Activated T-cell treated with anti-CD3 and anti-CD28 coated beads for 48 hours (primary cell): ENCODE measurements around the gene DIP2C.

Experiments
- DNase-seq: peaks from one replicate; pipeline ENCODE4 v3.0.0-alpha.2; 2020; ENCODE audit warnings: low read depth

DIP2C gene

DNA sequence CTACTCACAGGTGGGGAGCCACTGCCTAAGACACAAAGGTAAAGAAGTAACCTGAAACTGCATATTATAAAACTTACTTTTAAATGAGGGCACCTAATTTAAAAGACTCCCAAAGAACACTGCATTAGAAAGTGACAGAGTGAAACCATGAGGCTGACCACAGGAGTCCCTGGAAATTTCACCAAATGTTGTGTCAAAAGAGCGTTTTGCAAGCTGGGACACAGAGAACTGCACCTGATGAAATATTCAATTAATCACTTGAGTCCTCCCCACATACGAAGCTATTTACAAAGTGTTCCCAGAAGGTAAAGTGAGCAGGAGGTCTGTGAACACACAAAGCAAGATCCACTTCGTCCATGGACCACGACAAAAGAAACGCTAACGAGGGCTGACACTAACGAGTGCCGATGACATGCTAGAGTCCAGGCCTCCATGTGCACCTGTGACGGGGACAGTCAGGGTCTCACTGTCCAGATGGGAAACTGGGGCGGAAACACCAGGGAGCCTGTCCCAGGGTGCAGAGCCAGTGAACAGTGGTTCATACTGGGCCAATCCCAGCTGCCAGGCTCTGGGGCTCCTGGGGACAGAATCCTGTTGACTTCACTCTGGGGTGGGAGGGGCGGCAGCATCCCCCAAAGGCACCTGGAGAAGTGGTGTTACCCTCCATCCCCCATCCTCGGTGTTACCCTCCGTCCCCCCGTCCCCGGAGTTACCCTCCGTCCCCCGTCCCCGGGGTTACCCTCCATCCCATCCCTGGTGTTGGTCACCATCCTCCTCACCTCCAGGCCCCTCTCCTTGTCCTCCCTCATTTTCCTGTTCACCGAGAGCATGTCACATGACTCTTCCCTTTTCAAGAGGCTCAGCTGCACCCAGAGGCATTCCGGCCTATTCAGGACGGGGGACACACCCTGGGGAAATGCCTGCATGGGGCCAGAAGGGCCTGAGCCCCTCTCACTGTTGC, 63.4 kb downstream of the DIP2C start:
- no peak for DNase-seq

DNA sequence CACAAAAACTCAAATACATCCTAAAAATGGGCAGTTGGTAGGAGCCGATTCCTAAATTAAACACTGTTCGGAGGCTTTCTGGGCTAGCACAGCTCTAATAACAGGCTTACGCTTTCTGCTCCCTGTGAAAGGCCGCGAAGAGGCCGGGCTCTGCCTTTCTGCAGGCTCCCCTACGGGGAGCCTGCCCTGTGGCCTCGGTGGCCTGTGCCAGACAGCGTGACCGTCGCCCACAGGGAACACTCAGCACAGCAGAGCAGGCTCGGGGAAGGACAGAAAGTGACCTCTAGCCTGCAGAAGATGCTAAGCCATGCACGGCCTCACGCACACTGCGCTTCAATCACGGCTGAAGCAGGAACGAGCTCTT, 64.2 kb downstream of the DIP2C start:
- DNase-seq = no peak

DNA sequence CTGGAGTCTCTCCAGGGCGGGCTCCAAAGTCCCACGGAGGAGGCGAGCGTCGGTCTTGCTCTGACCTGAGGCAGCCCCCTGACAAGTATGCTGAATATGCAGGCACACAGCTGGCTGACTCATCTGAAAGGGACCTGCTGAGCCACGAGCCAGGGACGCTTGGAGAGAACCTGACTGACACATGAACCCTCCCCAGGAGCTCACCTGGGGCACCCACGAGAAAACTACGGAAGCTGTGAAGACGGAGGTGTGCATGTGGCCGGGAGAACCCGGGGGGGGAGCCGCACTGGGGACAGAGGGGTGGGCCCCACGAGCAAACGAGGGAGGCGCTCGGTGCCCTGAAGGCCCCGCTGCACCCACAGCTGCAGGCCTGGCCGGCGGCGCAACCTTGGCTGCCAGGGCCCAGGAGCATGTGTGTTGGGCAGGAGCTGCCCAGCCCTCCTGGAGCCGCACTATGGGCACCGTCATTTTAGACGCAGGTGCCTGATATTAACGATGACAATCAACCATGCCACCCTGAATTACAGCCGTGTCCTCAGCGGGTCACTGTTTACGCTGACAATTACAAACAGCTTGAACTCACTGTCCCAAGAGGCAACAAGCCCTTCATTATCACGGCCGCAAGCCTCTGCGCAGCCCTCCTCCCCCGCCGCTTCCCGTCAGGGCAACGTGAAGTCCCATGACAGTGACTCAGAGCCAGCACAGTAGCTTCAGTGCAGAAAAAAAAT, 64.7 kb downstream of the DIP2C start:
- DNase-seq = no peak

DNA sequence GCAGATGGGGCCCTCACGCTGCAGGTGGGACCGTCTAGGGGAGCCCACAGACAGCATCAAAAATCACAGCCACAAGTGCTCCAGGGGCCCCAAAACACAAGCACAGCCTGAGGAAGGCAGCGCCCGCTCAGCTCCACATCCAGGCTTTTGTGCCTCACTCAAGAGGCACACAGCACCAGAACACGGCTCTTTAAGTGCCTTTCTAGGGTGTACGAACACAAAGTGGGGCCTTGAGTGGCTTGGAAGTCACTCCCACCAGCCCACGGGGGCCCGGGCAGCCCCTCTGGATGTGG, 65.2 kb downstream of the DIP2C start:
- DNase-seq = no peak

DNA sequence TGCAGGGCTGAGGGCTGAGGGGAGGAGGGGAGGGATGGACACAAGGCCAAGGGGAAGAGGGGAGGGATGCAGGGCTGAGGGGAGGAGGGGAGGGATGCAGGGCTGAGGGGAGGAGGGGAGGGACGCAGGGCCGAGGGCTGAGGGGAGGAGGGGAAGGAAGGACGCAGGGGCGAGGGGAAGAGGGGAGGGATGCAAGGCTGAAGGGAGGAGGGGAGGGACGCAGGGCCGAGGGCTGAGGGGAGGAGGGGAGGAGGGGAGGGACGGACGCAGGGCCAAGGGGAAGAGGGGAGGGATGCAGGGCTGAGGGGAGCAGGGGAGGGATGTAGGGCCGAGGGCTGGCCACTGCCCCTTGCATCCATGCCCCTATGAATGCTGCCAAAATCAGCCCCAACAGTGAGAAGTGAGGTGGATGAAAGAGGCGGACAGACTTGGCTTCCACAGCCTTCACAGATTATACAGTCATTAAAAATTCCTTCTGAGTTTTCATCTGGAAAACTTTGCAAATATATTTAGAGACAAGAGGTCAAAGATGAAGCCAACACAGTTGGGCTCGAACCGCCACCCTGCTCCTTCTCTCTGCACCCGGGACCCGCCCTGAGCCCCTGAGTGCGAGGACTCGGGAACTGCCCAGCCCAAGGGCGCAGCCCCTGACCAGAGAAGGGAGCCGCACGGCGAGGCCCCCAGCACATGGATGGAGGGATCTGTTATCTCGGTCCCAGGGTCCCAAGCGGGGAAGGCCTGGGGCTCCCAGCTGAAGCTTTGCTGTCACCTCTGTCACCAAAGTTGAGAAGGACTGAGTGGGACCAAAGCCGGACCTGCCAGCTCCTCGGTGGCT, 65.8 kb downstream of the DIP2C start:
- DNase-seq = no peak

DNA sequence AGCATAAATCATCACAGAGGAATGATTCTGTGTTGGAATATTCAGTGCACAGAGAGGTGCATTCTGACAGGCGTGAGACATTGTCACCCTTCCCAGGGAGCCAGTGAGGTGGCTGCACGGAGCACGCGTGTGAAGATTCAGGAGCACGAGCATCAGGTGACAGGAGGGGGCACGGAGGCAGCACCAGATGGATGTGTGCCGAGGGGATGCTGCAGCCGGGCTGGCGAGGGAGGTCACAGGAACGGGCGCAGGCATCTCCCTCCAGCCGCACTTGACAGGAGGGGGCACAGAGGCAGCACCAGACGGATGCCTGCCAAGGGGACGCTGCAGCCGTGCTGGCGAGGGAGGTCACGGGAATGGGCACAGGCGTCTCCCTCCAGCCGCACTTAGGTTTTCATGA, 66.5 kb downstream of the DIP2C start:
- DNase-seq = no peak

DNA sequence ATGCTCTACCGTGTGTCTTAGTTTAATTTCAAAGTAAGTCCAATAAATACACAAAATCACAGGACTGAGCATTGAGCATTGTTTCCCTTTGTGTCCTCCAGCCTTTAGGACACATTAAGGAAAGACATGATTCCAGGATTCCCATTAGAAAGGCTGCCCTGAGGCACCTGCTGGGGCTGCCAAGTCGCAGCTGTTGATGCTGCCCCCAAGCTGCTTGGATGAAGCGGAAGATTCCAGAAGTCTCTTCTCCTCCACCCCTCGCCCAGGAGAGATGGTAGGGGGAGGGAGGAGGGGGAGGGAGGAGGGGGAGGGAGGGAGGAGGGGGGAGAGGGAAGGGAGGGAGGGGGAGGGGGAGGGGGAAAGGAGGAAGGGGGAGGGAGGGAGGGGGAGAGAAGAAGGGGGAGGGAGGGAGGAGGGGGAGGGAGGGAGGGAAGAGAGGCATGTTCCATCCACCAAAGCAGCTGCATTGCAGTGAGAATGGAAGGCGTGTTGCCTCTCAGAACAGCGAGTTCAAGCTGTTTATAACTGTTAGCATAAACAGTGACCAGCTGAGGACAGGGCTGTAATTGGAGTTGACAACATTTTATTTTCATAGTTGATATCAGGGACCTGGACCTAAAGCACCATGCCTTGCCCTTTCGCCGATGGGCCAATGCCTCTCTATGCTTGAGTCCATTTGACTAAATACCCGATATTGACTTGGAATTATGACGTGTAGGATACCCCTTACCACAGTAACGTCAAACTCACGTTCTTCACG, 67.3 kb downstream of the DIP2C start:
- no peak for DNase-seq

DNA sequence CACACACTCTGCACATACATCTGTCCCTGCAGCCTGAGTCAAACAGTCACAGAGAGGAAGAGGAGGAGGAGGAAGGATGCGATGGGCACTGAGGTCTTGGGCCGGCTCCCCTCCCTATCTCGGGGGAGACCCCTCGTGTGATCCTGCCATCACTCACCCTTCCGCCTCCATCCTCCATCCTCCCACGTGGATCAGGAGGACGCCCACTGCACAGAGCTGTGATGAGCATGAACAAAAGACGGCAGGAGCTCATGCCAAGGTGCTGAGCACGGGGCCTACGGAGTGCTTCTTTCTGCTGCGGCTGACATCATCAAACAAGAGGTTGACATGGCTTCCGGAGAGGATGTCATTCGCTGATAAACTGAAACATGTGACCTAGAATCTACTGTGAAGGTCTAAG, 68.0 kb downstream of the DIP2C start:
- no peak for DNase-seq

DNA sequence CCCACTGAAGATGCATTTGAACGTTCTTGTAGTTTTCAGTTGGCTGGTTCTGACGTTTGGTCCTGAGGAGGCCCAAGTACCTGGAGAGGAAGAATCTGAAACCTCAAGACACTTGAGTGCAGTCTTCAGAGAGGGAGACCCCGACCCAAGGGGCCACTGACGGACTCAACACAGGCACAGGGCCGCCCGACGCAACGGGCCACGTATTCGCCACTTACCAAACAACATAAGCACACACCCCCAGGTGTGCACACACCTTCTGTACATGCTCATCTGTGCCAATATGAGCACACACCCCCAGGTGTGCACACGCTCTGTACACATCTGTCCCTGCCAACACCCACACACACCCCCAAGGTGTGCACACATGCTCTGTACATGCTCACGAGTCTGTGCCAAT, 68.5 kb downstream of the DIP2C start:
- DNase-seq = no peak

DNA sequence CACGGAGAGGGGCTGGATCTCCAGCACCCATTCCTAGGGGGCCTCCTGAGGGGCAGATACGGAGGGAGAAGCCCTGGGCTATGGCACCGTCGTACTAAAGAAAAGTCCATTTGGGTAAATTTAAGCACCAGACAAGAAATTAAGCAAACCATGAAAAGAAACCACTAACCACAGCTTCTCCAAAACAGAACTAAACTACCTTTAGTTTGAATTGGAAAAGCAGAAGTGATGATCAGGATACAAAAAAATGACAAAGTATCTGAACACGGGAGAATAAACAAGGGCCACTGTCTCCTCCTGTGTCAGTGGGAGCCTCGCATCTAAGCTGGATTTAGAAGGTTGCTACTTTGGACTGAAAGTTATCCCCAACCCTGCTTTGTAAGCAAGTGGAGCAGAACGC, 69.1 kb downstream of the DIP2C start:
- no peak for DNase-seq

DNA sequence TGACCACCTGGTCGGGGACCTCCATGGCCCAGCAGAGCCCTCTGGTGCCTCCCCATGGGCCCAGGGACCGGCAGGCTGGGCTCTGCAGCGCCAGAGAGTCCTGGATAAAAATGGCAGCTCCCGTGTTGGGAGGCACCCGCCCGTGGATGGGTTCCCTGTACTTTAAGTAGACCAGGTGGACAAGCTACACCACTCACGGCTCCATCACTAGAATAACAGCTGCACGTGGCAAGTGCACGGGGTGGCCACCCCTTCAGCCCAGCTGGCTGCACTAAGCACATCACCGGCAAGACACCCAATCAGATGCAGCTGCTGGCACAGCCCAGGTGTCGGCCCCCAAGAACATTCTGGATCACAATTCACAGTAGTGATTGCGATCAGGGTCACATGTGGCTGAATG, 69.8 kb downstream of the DIP2C start:
- DNase-seq = no peak

DNA sequence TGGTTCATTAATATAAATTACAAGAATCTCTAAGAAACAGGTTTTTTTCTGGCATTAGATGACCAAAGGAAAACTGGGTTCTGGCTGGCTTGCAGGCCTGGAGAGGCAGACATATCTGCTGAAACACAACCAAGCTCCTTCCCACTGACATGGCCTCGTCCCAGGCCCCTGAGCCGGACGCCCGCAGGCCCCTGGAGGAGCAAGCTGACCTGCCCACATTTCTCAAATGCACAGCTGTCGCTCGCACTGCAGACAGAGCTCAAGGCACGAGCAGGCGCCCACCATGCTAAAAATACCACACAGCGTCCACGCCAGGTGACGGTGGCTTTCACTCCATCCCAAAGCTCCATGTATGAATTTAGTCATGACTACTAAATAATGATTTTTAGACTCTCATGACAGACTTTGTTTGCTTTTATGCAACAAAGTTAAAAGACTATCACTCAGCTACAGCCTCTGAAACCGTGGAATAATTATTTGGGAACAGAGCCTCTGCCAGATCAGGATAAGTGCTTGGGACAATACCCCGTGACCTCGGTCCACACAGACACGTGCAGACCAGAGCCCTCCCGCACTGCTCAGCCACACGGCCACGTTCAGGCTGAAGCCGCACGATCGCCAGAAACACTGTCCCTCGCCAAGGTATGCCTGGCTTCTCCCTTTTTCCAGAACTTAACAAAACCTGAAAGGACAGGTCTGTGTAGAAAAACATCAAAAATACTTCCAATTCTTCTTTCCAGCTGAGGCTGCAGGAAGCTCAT, 71.1 kb downstream of the DIP2C start:
- DNase-seq = no peak

DNA sequence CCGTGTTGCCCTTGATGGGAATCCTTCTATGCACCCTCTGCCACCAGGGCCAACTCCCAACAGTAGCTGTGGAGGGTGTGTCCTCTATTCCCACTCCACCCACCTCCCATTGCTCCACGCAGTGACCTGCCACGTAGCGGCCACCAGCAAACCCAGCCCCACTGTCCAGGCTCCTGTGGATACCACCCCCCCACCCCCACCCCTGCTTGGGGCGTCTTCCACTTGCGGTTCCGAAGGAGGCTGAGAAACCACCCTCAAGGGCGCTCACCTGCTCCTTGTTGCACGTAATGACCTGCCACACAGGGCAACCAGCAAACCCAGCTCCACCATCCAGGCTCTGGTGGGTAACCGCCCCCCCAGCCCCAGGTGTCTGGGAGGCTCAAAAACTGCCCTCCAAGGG, 72.0 kb downstream of the DIP2C start:
- DNase-seq = no peak

DNA sequence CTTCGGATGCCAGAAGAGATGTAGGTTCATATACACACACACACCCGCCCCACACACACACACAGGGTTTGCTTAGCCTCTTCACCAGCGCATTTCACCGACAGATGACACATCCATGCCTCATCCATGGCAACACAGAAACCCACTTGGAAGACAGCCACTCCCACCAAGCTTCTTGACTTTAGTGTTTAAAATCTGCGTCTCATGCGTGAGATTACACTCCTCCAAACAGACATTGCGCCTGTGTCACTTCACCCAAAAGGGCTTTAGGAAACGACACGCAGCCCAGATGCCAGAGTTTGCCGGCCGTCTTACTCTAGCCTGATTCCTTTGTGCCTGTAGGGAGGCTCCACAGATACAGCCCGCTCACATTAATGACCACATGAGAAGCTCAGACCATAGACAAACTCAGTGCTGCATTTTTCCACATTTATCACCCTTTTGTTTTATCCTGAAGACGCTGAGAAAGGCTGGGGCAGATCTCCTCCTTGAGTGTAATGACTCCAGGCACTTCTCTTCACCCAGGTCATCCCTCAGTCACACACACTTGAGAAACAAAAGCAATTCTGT, 73.8 kb downstream of the DIP2C start:
- no peak for DNase-seq

DNA sequence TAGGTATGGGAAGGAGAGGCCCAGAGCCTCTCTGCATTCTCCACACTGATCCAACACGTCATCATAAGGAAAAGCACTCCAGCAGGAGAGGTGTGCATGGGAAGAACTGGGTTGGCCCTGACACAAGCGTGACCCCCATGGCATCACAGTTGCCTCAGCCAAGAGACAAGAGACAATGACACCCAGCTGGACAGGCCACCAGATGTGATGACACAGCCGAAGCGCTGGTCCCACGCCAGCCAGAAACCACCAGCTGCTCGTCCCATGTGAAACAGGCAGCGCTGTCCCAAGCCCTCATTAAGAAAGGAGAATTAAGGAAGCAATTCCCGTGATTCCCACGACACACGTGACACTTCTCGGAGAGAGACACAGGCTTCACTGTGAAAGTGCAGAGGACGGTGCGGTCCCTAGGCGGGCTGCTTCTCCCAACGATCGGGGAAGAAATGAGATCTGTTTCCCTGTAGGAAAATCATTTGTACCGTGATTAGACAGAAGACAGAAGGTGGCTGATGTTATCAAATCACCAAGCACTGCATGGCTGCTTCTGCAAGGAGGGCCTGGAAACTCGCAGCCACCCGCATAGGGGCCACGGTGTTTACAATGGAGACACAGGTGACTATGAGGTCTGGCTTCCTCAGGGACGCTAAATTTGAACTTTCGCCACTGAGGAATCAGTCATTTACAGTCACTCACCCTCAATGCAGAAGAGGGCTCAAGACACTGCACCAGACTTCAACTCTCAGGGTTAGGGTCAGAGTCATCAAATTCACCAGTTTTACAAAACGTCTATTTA, 74.5 kb downstream of the DIP2C start:
- no peak for DNase-seq

DNA sequence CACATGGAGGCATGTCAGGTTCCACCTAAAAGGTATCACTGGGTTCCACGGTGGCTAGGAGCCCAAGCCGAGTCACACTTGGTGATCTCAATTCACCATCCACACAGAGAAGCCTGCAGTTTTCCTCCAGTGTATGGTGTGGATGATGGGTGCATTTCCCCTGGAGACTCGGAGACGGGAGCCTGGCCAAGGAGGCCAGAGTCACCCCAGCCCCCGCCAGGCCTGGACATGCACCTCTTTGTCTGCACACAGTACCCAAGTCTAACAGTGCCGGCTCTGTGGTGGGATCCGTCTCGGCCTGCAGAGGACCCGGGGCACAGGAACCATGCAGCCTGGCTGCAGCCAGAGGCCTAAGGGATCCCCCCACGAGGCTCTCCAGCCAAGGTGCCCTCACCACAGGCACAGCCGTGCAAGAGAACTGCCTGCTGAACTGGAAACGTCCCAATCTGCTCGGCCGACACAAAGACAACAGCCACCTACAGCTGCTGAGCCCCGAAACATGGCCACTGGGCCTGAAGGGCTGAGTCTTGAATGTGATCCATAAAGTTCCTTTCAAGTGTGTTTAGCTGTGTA, 75.2 kb downstream of the DIP2C start:
- no peak for DNase-seq

DNA sequence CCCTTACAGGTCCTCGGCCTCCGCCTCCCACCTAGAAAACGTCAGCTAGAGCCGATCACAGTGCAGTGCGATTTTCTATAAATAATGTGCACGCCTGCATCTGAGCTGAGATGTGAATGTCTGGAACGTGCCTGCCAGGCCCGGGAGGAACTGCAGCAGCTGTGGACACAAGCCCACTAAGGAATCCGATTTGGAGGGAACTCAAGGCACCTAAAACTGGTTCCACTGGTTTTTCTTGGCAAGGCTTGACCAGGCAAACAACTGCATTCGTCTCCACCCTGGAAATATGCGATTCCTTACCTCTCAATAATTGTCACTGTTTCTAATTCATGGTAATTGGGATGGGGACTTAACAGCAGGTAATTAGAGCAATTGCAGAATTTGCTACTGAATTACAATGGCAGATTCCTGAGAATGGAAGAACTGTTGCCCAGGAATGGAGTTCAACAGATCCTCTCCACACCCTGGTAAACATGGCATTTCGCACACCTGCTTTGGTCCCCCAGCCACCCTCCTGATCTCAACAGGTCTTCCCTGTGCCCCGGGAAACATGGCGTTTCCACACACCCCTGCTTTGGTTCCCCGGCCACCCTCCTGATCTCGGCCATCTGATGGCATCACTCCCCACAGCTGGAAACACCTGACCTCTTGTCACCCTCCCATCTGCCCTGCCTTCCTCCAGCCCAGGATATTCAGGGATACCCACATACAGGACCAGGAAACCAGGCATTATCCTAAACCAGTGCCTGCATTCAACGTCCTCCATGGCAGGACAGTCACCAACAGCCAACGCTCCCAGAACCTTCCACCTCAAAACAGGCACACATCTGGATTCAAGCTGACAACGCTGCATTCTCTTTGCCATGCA, 76.0 kb downstream of the DIP2C start:
- DNase-seq = no peak

DNA sequence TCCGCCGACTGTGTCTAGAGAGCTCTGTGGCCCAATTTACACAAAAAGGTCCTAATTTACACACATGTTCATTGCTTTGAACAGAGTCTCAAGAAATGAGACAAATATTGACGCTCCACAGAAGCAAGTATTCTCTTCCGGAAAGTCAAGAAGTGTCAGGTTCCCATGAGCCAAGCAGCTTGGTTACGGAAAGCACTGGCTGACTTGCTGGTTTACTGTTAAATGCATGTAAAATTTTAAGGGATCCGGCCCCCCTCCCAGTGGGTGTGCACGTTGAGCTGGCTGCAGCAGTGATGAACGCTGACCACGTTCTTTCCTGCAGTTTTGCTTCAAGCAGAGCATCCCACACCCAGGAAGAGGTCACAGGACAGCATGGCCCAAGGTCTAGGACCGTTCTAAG, 76.8 kb downstream of the DIP2C start:
- DNase-seq = no peak
